Activated T-helper 2 cell treated with anti-CD3 and anti-CD28 coated beads, Interferon-gamma antibody, Interleukin-2, Interleukin-4, amounts not matched to agents 10 μg/mL and 5 μg/mL and 100 μg/mL, durations not matched to agents 14 hours and 24 hours and 36 hours (primary cell): Measurements from ENCODE around the gene CSNK2A1. TPM values are rescaled to one million over a fixed set of nuclear protein-coding genes. Genes with fewer than 3 reads are reported as not detected.
"Not testable (repeated sequence)": the region's sequence is repeated elsewhere in the genome, so short reads cannot be mapped to it uniquely, and the experiment has no call there.

Source experiments
- DNase-seq: peaks from one replicate; pipeline ENCODE4 v3.0.0; 2021; ENCODE audit warnings: low spot score
- H3K27ac Mint-ChIP-seq: one replicate; pipeline ENCODE4 v1.8.0; 2021; ENCODE audit warnings: mixed read lengths
- H3K27me3 Mint-ChIP-seq: one replicate; pipeline ENCODE4 v1.8.0; 2021; ENCODE audit warnings: low read depth, mixed read lengths
- H3K36me3 Mint-ChIP-seq: one replicate; pipeline ENCODE4 v1.8.0; 2021; ENCODE audit warnings: low read depth, mixed read lengths
- H3K4me1 Mint-ChIP-seq: one replicate; pipeline ENCODE4 v1.8.0; 2021; ENCODE audit warnings: low read depth, mixed read lengths
- H3K4me3 Mint-ChIP-seq: one replicate; pipeline ENCODE4 v1.8.0; 2021; ENCODE audit warnings: low read depth, mild to moderate bottlenecking, moderate library complexity, mixed read lengths
- H3K9me3 Mint-ChIP-seq: one replicate; pipeline ENCODE4 v1.8.0; 2021; ENCODE audit warnings: mixed read lengths
- intact Hi-C: fragments of 100-400 bp; cut with micrococcal nuclease; formaldehyde crosslinking; loops from one replicate; pipeline ENCODE4 v1.15.1; 2023
- total RNA-seq: library from RNA; stranded (reverse); gene quantifications from 2 replicates; pipeline ENCODE4 v1.2.3, GENCODE V29; 2022

The CSNK2A1 gene
- total RNA-seq, 1 donor from 2014 or later: 169 TPM

DNA sequence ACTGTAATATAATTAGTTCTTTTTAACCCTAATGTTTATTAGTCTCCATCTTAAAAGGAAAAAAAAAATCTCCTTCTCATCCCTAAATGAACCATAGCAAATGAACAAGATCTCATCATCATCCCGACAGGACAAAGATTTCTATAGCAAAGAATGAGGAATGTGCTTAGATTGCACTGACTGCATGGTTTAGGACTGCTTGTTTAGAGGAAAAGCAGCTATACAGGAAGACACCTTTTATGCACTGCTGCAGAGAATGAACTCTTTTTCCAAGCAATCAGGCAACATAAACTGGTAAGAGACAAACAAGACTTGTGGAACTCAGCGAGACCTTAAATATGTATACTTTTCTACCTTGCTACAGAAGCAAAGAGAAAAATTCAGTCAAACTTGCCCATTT is 26.8 kb downstream of the CSNK2A1 start:
- intact Hi-C loops: no loop called here
- H3K27ac Mint-ChIP-seq: no peak overlapping the region
- H3K36me3 Mint-ChIP-seq: peaks cover 58% of the 10 kb centered on the region
- H3K4me1 Mint-ChIP-seq: peaks cover 11% of the 10 kb centered on the region
- H3K9me3 Mint-ChIP-seq: peaks cover 26% of the 10 kb centered on the region
- no peak overlapping the region for H3K4me3 Mint-ChIP-seq
- H3K27me3 Mint-ChIP-seq: no peaks in the 10 kb centered on the region
- no peak for DNase-seq

DNA sequence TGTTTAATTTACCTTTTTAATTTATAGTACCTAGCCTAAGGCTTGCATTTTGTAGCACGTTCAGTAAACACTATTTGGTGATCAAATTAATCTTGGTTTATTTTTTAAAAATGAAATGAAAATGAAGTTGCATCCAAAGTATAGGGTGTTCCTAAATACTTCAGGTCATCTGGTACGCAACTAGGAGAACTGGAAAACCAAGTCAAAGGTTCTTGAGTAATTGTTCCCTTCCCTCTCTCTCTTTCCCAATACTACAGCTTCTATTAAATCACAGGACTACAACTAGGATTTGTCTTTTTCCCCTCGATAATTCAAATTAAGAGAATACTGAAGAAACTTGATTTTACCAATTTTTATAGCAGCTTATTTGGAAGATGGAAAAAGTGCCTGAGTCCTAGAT is 27.9 kb downstream of the CSNK2A1 start:
- Mint-ChIP-seq H3K4me1 (peaks cover 12% of the 10 kb centered on the region), H3K9me3 (peaks cover 18% of the 10 kb centered on the region), H3K27me3 (no peaks in the 10 kb centered on the region), H3K27ac (no peak overlapping the region), H3K36me3 (peaks cover 52% of the 10 kb centered on the region), H3K4me3 (no peak overlapping the region)
- no peak for DNase-seq
- intact Hi-C loops: no loop called here

DNA sequence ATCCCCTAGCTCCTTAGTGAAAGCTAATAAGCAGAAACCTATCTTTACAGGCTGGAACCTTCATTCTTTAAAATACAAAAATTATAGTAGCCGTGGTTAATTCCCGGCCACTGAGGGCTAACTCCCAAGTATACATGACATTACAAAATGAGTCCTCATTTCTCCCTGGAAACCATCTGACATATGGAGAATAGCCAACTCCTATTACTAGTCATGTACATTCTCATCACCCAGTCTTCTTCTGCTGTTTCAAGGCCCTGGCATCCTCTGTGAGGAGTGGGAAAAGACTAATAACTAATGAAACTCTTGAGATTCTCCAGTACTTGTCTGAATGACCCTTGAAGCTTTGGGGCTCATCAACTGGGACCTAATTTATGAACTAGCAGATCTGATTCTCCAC is 30.2 kb downstream of the CSNK2A1 start:
- Mint-ChIP-seq H3K36me3 (peaks cover 46% of the 10 kb centered on the region), H3K4me3 (no peak overlapping the region), H3K9me3 (no peaks in the 10 kb centered on the region), H3K27me3 (no peaks in the 10 kb centered on the region), H3K27ac (no peak overlapping the region), H3K4me1 (peaks cover 22% of the 10 kb centered on the region)
- DNase-seq: no peak
- intact Hi-C loops: no loop called here

- H3K4me3 Mint-ChIP-seq, H3K27me3 Mint-ChIP-seq, H3K9me3 Mint-ChIP-seq, intact Hi-C loops, H3K27ac Mint-ChIP-seq, DNase-seq: not testable (repeated sequence)
- Mint-ChIP-seq H3K4me1 (peaks cover 13% of the 10 kb centered on the region), H3K36me3 (peaks cover 55% of the 10 kb centered on the region)
Observed at GRCh38 chr20:510328-511057, 33.1 kb downstream of the CSNK2A1 start.

DNA sequence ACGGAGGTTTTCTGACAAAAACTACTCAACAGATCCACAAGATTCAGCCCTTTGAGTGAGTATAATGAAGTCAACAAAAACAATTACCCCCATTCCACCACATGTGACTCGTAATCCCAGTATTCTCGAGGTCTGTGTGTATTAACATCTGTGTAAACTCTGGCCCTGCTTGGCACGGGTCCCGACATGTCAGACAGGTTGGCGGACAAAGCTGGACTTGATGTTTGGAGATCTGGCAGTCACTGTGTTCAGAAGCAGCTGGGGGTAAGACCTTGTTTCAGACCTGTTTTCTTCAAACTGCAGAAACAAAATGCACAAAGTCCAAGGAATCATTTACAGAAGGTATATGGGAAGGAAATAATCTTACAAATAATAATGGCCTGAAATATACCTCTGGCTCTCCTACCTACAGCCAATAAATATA is 35.2 kb downstream of the CSNK2A1 start:
- H3K27me3 Mint-ChIP-seq, H3K27ac Mint-ChIP-seq, H3K9me3 Mint-ChIP-seq, intact Hi-C loops, DNase-seq, H3K4me3 Mint-ChIP-seq: not testable (repeated sequence)
- H3K4me1 Mint-ChIP-seq: peaks cover 13% of the 10 kb centered on the region
- H3K36me3 Mint-ChIP-seq: peaks cover 49% of the 10 kb centered on the region

- intact Hi-C loops: no loop called here
- DNase-seq: no peak
- Mint-ChIP-seq H3K27me3 (no peaks in the 10 kb centered on the region), H3K36me3 (peaks cover 54% of the 10 kb centered on the region), H3K4me3 (no peak overlapping the region), H3K4me1 (peaks cover 13% of the 10 kb centered on the region), H3K27ac (no peak overlapping the region), H3K9me3 (no peaks in the 10 kb centered on the region)
Observed at GRCh38 chr20:507761-508332, 35.7 kb downstream of the CSNK2A1 start.

- H3K36me3 Mint-ChIP-seq: peaks cover 61% of the 10 kb centered on the region
- no peaks in the 10 kb centered on the region for H3K9me3 Mint-ChIP-seq
- DNase-seq: no peak
- H3K4me1 Mint-ChIP-seq: peaks cover 16% of the 10 kb centered on the region
- intact Hi-C loops: no loop called here
- H3K4me3 Mint-ChIP-seq: no peak overlapping the region
- no peak overlapping the region for H3K27ac Mint-ChIP-seq
- no peaks in the 10 kb centered on the region for H3K27me3 Mint-ChIP-seq
Observed at GRCh38 chr20:507006-507758, 36.4 kb downstream of the CSNK2A1 start.

DNA sequence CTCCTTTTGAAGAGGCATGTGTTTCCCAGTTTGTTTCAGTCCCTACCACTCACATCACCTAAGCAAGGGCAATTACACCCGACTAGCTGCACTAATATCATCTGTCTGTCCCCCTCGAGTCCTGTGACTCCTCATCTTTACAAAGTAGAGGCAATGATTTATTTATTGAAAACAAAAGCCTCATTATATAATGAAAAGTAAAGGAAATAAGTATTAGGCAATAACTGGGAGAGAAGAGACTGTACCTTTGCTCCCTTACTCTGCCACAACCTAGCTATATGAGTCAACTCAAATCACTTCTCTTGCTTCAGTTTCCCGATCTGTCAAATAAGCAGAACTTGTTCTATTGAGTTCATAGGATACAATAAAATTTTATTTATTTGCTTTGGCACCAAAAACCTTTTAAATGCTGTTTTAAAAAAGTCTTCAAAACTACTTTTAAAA is 38.9 kb downstream of the CSNK2A1 start:
- Mint-ChIP-seq H3K4me1 (peaks cover 15% of the 10 kb centered on the region), H3K27ac (no peak overlapping the region), H3K27me3 (no peaks in the 10 kb centered on the region), H3K36me3 (peaks cover 70% of the 10 kb centered on the region), H3K9me3 (no peaks in the 10 kb centered on the region), H3K4me3 (no peak overlapping the region)
- no peak for DNase-seq
- intact Hi-C loops: no loop called here

DNA sequence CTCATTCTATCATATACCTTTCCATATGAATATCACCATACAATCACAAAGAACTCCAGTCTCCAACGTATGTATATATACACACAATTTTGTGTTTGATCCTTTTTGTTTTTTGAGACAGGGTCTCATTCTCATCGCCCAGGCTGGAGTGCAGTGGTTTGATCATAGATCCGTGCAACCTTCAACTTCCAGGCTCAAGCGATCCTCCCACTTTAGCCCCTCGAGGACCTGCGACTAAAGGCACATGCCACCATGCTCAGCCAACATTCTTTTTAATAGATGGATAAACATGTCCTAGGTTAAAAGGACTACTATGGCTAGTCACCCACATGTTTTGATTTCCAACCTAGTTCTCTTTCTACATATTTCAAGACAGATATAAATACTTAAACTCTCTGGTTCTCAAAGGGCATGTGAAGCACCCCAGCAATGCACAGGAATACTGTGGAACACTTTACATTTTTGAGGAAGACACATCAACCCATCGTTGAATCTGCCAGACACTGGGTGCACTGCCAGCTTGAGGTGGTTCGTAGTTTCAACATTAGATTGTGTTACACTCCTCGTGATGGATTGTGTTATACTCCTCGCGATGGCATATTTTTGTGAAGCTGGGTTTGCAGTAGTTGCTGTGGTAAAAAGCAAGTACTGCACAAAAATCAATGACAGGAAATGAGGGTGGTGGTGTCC is 40.4 kb downstream of the CSNK2A1 start:
- Mint-ChIP-seq H3K36me3 (peaks cover 72% of the 10 kb centered on the region), H3K4me1 (peaks cover 7% of the 10 kb centered on the region), H3K27ac (no peak overlapping the region), H3K4me3 (no peak overlapping the region), H3K27me3 (no peaks in the 10 kb centered on the region), H3K9me3 (no peaks in the 10 kb centered on the region)
- intact Hi-C loops: no loop called here
- no peak for DNase-seq

- H3K9me3 Mint-ChIP-seq: no peaks in the 10 kb centered on the region
- no peaks in the 10 kb centered on the region for H3K27me3 Mint-ChIP-seq
- H3K27ac Mint-ChIP-seq: no peak overlapping the region
- intact Hi-C loops: no loop called here
- H3K4me3 Mint-ChIP-seq: no peak overlapping the region
- DNase-seq: no peak
- H3K36me3 Mint-ChIP-seq: peaks cover 76% of the 10 kb centered on the region
- peaks cover 7% of the 10 kb centered on the region for H3K4me1 Mint-ChIP-seq
Observed at GRCh38 chr20:497979-498378, 45.6 kb downstream of the CSNK2A1 start.

DNA sequence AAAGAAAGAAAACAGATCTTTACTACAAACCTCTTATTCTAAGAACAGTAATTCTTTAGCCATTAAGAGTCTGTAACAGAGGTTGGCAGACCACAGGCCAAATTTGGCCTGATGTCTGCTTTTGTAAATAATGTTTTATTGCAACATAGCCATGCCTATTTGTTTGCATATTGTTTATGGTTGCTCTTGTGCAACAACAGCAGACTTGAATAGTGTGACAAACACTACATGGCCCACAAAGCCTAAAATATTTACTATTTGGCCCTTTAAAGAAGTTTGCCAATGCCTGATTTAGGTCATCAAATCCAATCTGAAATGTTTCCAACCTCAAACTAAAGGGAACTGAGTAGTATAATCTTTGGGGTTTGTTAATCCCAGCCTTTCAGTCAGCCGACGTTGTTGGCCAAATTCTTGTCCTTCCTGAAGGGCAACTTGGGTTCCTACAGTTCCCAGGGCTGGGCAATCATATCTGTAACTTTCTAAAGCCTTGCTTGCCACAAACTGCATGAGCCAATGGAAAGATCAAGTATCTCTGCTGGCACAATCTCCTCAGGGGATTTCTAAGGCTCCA is 47.4 kb downstream of the CSNK2A1 start:
- Mint-ChIP-seq H3K36me3 (peaks cover 75% of the 10 kb centered on the region), H3K9me3 (no peaks in the 10 kb centered on the region), H3K27me3 (no peaks in the 10 kb centered on the region), H3K4me1 (no peaks in the 10 kb centered on the region), H3K27ac (no peak overlapping the region), H3K4me3 (no peak overlapping the region)
- intact Hi-C loops: no loop called here
- DNase-seq: no peak

DNA sequence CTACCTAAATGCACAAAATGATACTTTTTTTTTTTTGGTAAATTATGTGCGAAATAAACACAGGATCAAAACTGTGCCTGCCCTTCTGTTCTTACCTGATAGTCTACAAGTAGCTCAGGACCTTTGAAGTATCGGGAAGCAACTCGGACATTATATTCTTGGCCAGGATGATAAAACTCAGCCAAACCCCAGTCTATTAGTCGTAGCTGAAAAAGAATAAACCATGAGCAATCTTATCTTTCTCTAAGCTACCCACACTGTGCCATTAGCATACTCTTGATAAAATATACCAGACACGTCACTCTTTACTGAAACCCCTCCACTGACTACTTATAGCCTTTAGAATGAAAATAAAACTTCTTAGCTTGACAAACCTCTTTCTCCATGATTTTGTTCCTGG is 51.4 kb downstream of the CSNK2A1 start:
- H3K9me3 Mint-ChIP-seq: no peaks in the 10 kb centered on the region
- H3K4me3 Mint-ChIP-seq: no peak overlapping the region
- H3K36me3 Mint-ChIP-seq: peaks cover 77% of the 10 kb centered on the region
- no peaks in the 10 kb centered on the region for H3K4me1 Mint-ChIP-seq
- no peak for DNase-seq
- no peaks in the 10 kb centered on the region for H3K27me3 Mint-ChIP-seq
- no peak overlapping the region for H3K27ac Mint-ChIP-seq
- intact Hi-C loops: no loop called here
